ENCODE data around the gene CNDP1. TPM values are rescaled to one million over a fixed set of nuclear protein-coding genes. Genes with fewer than 3 reads are reported as not detected.

CNDP1 gene
- polyA plus RNA-seq, 1 donor from 2014 or later: 2.1 TPM

GRCh38 chr18:74544898-74545297, 10.6 kb downstream of the CNDP1 start:
- H3F3A ChIP-seq (ENCODE audit: insufficient read depth, low read length, poor library complexity, severe bottlenecking): no peaks in the 10 kb centered on the region
- H3K9me2 ChIP-seq (ENCODE audit: insufficient read depth, low read length): no peaks in the 10 kb centered on the region
- H3K9ac ChIP-seq (ENCODE audit: low read length): no peak overlapping the region
- no peaks in the 10 kb centered on the region for H3K36me3 ChIP-seq (ENCODE audit: insufficient read depth, low read length)
- H2AFZ ChIP-seq (ENCODE audit: low read depth, low read length): no peak overlapping the region
- H3K27ac ChIP-seq (ENCODE audit: low read length): no peak overlapping the region
- H3K4me2 ChIP-seq (ENCODE audit: low read length): no peak overlapping the region
- no peaks in the 10 kb centered on the region for H3K79me2 ChIP-seq (replicated peaks; ENCODE audit: insufficient read depth, low read length)
- H4K20me1 ChIP-seq (ENCODE audit: insufficient read depth): no peaks in the 10 kb centered on the region
- peaks cover 5% of the 10 kb centered on the region for H3K9me3 ChIP-seq (ENCODE audit: low read length)
- H3K4me3 ChIP-seq (ENCODE audit: low read length): no peak overlapping the region
- TF ChIP-seq RAD21 (conservative IDR thresholded peaks at IDR 0.05): no peak
- TF ChIP-seq TAF1 (IDR thresholded peaks at IDR 0.05; ENCODE audit: low read depth): no peak
- TF ChIP-seq EP300 (conservative IDR thresholded peaks at IDR 0.05; ENCODE audit: poor library complexity, severe bottlenecking): no peak
- TF ChIP-seq, protein P1, sequence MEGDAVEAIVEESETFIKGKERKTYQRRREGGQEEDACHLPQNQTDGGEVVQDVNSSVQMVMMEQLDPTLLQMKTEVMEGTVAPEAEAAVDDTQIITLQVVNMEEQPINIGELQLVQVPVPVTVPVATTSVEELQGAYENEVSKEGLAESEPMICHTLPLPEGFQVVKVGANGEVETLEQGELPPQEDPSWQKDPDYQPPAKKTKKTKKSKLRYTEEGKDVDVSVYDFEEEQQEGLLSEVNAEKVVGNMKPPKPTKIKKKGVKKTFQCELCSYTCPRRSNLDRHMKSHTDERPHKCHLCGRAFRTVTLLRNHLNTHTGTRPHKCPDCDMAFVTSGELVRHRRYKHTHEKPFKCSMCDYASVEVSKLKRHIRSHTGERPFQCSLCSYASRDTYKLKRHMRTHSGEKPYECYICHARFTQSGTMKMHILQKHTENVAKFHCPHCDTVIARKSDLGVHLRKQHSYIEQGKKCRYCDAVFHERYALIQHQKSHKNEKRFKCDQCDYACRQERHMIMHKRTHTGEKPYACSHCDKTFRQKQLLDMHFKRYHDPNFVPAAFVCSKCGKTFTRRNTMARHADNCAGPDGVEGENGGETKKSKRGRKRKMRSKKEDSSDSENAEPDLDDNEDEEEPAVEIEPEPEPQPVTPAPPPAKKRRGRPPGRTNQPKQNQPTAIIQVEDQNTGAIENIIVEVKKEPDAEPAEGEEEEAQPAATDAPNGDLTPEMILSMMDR (IDR thresholded peaks at IDR 0.05; ENCODE audit: poor library complexity, severe bottlenecking): no peak
- H3K27me3 ChIP-seq (ENCODE audit: insufficient read depth, low read depth, low read length): no peaks in the 10 kb centered on the region

DNA sequence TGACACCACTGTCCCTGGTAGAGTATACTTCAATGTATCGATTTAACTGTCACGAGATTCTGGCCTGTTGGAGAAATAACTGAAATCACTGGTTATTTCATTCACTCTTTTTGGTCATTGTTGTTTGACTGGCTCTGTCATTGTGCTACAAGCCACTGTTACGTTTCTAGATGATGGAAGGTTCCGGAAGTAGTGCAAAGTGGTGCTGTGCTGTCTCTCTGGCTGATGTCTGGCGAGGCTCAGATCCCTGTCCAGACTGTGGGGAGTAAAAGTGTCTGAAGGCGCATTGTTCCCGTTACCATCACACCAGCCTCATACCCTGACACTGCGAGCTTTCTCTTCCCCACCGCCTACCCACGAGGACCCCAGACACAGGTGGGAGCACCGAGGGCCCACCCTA, 11.7 kb downstream of the CNDP1 start:
- no peak overlapping the region for H3K4me2 ChIP-seq (ENCODE audit: low read length)
- H3F3A ChIP-seq (ENCODE audit: insufficient read depth, low read length, poor library complexity, severe bottlenecking): no peaks in the 10 kb centered on the region
- H3K79me2 ChIP-seq (replicated peaks; ENCODE audit: insufficient read depth, low read length): no peaks in the 10 kb centered on the region
- H3K9me3 ChIP-seq (ENCODE audit: low read length): peaks cover 6% of the 10 kb centered on the region
- TF ChIP-seq REST (IDR thresholded peaks at IDR 0.05; ENCODE audit: borderline replicate concordance) (no peak), MXI1 (conservative IDR thresholded peaks at IDR 0.05; ENCODE audit: poor library complexity, severe bottlenecking) (no peak), SMC3 (conservative IDR thresholded peaks at IDR 0.05; ENCODE audit: poor library complexity) (no peak), POLR2AphosphoS5 (IDR thresholded peaks at IDR 0.05) (no peak), TAF1 (IDR thresholded peaks at IDR 0.05; ENCODE audit: low read depth) (no peak), RAD21 (conservative IDR thresholded peaks at IDR 0.05) (no peak), EZH2 (IDR thresholded peaks at IDR 0.05; ENCODE audit: borderline replicate concordance, insufficient read depth, low read length, poor library complexity, severe bottlenecking) (no peak), EP300 (conservative IDR thresholded peaks at IDR 0.05; ENCODE audit: poor library complexity, severe bottlenecking) (no peak)
- TF ChIP-seq, protein P1 (IDR thresholded peaks at IDR 0.05; ENCODE audit: poor library complexity, severe bottlenecking): no peak
- H3K27me3 ChIP-seq (ENCODE audit: insufficient read depth, low read depth, low read length): no peaks in the 10 kb centered on the region
- no peaks in the 10 kb centered on the region for H4K20me1 ChIP-seq (ENCODE audit: insufficient read depth)
- no peak overlapping the region for H3K9ac ChIP-seq (ENCODE audit: low read length)
- no peaks in the 10 kb centered on the region for H3K36me3 ChIP-seq (ENCODE audit: insufficient read depth, low read length)
- no peak overlapping the region for H3K4me3 ChIP-seq (ENCODE audit: low read length)
- H2AFZ ChIP-seq (ENCODE audit: low read depth, low read length): no peak overlapping the region
- no peaks in the 10 kb centered on the region for H3K9me2 ChIP-seq (ENCODE audit: insufficient read depth, low read length)
- H3K27ac ChIP-seq (ENCODE audit: low read length): no peak overlapping the region
